Fibroblast of peridontal ligament (primary cell): Measurements from ENCODE around the gene SLC34A3.

Source experiments
- DNase-seq: peaks from one replicate; pipeline ENCODE4 v3.0.0-alpha.2; 2010; ENCODE audit errors: extremely low read depth

Gene SLC34A3

DNA sequence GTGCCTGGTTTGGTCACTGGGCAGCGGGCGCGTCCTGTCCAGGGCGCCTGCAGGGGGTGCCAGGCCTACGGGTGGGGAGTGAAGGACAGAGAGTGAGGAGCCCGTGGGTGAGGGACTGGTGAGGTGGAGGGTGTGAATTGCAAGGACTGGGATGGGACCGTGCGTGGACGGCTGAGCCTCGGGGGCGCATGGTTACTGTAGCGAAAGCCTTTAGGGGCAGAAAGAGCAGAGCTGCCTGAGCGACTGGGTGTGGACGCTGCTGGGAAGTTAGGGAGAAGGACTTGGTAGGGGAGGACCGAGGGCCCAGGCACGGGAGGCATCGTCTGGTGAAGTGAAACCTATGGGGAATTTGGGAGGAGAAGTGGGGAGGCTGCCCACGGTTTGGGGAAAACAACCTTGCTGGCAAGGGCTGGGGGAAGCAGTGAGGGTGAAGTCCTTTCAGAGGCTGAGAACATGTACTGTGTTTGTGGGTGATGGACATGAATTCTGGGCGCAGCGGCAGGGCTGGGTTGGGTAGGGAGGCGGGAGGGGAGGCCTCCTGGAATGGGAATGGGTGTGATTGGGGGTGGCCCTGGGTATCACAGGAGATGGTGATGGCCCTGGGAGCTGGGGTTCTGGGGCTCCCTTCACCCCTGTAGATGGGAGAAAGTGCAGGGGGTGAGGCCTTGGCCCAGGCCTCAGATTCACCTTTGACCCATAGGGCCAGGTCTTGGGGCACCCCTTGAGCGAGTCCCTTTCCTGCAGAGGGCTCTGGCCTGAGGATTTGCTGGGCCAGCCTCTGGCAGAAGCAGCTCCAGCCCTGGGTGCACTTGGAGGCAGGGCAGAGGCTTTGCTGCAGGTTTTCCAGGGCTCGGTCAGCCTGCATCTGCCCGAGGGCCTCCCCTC is 45.1 kb downstream of the SLC34A3 start:
- DNase-seq = no peak

DNA sequence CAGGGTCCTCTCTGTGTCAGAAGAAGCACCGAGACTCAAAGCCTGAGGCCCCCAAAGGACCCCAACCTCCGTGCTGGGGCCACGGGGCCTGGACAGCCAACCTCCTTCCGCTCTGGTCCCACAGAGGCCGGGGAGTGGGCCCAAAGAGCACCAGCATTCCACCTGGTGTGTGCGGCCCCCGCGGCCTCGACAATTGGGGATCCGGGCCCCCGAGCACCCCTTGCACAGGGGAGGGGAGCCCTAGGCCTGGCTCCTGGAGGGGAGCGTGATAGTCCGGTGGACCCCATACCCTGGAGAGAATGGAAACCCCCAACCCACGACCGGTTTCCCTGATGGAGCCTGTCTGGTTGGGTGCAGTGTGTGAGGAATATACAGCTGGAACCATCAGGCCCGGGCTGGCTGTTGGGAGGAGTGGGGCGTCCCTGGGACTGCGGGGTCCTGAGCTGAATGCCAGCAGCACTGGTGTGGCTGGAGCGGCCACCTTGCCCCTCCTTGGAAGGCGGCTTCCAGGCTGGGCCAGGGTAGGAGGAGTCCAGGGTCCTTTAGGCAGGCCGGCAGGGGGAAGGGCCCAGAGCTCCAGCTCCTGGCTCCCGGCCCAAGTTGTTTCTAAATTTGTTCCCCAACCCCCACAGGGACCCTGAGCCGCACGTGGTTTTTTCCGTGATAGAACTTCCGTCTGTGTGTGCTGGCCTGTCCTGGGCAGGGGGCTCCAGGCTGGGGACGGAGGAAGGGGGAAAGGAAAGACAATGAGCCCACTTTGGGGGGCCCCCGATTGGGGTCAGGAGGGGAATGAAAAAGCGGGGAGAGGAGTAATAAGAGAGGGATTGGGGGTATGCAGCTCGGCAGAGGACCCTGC is 46.0 kb downstream of the SLC34A3 start:
- peak; percentile 29 for DNase-seq

DNA sequence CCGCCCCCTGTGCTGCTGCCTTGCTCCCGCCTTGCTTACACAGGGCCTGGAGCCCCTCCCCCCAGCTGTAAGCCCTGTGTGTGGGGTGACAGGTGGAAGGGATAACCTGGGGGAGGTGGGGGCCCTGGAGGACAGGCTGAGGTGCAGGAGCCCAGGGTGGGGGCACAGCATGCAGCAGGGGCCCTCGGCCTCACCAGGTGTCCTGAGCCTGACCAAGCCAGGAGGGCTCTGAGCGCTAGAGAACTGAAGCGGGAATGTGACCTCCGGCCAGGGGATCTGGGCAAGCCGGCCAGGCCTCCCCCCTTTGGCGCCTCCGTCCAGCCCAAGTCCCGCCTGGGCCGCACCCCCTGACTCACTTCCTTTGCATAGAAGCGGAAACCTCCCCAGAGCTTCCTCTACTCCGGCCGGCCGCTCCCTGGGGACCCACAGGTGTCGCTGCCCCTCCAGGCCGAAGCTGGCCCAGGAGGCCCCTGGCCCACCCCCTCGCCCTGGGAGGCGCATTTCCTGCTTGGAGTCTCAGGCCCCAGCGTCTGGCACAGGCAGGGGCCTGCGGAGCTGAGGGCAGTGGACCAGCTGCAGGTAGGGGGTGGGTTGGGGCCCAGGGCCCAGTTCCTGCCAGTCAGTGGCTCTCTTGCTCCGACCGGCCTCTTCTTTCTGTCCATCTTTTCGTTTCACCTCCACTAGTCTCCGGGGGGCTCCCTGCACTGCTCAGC is 46.8 kb downstream of the SLC34A3 start, which contains the start of gene TOR4A:
TSS of gene TOR4A (plus strand) at position 398 of the 713 bp plus-strand sequence. CDS start 964 bp downstream, outside the sequence.
- DNase-seq = no peak

DNA sequence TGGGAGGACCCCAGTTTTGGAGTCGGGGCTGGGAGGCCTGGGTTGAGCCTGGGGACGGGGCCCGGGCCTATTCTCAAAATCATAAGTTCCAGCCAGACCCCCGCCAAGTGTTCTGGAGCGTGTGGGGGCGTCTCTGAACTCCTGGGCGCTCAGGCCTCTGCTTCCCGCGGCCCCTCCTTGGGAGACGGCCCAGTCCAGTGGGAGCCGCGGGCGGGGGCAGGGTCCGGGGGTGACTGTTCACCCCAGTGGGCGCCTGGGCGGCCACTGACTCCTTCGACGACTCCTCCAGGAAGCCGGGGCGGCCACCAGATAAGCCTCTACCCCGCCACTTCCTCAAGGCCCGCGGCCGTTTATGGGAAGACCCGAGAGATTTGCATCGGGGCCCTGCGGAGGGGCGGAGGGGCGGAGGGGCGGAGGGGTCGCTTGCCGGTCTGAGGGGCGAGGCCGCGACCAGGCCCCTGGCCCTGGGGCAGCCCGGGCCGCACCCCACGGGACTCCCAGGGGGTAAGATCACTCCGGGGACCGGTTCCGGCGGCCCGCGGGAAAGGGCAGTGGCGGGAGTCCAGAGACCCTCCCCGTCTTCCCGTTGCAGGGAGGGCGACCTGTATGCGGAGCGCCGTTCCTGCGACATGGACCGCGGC is 47.5 kb downstream of the SLC34A3 start:
- no peak for DNase-seq

DNA sequence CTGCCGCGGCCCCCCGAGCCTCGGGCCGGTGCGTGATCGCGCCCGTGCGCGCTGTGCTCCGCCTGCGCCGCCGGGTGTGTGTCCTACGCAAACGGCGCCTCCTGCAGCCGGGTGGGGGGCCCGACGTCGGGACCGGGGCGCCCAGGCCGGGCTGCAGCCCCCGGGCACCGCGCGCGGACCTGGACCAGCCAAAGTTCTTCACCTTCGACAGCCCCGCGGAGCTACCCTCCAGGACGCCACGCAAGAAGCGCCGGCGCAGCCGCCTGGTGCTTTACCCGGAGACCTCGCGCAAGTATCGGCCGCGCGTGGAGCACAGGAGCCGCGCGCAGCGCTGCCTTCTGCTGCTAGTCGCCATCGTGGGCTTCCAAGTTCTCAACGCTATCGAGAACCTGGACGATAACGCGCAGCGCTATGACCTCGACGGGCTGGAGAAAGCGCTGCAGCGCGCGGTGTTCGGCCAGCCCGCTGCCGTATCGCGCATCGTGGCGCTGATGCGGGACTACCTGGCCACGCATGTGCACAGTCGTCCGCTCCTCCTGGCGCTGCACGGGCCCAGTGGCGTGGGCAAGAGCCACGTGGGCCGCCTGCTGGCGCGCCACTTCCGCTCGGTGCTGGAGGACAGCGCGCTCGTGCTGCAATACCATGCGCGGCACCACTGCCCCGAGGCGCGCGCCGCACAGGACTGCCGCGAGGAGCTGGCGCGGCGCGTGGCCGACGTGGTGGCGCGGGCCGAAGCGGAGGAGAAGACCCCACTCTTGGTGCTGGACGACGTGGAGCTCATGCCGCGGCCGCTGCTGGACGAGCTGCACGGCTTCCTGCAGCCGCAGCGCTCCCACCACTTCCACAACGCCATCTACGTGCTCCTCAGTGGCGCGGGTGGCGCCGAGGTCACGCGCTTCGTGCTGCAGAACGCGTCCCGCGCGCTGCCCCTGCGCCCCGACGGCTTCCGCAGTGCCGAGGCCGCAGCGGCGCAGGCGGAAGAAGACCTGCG is 48.3 kb downstream of the SLC34A3 start:
- DNase-seq = no peak

DNA sequence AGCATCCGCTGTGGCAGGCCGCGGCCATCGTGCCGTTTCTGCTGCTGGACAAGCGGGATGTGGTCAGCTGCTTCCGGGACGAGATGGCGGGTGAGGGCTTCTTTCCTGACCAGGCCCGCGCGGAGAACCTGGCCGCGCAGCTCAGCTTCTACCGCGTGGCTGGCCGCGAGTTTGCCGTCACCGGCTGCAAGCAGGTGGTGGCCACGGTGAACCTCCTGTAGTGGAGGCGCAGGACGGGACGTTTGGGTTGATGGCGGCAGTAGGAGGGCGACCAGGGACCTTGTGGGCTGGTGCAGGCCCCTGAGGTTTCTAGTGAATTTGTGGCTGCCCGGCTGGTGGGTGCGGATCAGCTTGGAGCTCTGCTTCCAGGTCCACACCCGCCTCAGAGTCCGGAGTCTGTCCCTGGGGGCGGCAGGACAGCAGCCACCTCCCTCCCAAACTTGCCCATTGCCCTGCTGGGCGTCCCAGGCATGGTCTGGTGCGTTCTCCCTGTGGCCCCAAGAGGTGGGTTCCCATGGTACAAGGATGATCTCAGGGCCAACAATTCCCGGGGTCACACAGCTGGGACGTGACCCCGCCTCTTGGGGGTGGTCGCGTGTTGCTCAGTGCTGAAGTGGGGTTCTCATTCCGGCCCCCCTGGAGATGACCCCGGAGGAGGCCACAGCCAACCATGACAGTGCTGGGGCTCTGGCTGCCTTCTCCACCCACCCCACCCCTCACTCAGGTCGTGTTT is 49.2 kb downstream of the SLC34A3 start:
- no peak for DNase-seq

DNA sequence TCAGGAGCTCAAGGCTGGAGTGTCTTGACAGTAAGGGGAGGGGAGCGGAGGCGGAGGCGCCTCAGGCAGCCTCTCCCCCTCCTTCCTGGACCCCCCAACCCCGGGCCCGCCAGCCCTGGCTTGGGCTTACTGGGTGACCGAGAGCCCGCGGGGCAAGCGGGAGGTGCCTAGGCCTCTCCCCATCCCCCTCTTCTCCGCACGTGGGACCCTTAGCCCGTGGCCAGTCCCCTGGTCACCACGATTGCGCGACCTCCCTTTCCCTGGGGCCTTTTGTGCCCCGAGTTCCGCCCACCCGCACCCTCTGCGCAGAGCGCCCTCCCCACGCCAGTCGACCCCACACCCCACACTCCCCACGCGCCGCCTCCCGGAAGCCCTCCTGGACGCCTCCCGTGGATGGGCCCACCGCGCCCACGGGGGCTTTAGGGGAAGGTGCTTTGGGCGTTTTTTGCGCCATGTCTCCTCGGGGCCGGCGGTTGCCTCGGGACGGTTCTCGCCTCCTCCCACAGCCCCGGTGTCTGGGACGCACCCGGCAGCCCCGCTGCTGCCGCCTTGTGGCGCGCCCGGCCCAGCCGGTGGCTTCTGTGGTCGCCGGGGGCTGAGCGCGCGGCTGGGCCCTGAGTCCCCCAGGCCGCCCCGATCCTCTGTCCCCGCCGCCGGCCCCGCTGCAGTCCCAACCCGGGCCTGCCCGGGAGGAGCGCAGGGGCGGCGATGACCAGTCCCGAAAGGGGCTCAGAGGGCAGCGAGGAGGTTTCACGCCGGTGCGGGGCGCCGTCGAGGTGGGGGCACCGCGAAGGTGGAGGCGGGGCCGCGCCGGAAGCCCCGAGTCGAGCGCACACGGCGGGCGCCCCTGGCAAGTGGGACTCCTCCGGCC is 50.0 kb downstream of the SLC34A3 start:
- no peak for DNase-seq

DNA sequence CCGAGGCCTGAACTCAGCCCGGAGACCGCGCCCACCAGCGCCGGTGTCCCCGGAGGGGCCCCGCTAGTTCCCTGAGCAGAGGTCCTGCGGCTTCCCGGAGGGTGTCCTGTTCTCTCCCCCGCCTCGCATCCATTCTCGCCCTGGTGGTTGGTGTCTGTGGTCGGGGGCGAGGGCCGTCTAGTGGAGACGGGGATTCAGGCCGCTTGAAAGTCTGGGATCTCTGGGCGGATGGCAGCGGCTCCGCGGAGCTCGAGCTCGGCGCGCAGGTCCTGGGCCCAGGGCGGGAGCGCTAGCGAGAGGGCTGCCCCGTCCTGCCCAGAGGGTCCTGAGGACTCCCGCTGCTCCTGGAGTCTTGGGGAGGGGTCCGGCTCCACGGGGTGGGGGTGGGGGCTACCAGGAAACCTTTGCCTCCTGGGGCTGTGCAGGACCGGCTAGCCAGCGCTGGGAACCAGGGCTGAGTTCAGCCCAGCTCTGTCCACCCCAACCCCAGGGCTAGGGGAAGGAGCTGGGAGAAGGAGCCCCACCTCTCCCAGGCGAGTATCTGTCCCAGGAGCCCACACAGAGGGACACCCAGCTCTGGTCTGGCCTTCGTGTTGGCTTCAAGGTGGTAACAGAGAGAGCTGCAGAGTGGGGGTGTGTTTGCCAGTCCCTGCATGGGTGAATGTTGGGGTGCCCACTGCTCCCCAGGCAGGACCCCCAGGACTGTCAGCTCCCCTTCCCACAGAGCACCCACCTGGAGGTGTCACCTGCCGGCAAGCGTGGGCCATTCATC is 50.8 kb downstream of the SLC34A3 start:
- no peak for DNase-seq
